Caco-2 (cell line): ENCODE results near the gene ASIC4. TPM values are rescaled to one million over a fixed set of nuclear protein-coding genes. Genes with fewer than 3 reads are reported as not detected.

Experiments used
- BruUV-seq: library from RNA; stranded (reverse); fragments of 400-500 nt; replicated peaks from 2 replicates; lab custom pipeline; 2021; lab: Mats Ljungman, UMichigan
- CTCF ChIA-PET: fragments of 300-600 bp; sonication (Branson Sonifier 250); formaldehyde crosslinking; loops from one replicate; lab custom pipeline; 2022; ENCODE audit warnings: antibody characterized with exemption; lab: Charles Lee
- POLR2A ChIA-PET: fragments of 300-600 bp; sonication (Branson Sonifier 250); formaldehyde crosslinking; loops from one replicate; lab custom pipeline; 2022; ENCODE audit warnings: antibody characterized with exemption; lab: Charles Lee
- DNase-seq, 2 experiments: peaks; one replicate each; pipeline versions ENCODE4 v3.0.0 to v3.0.0-alpha.2; 2020 to 2022
- H3K27me3 ChIP-seq: replicated peaks from 2 replicates; pipeline ENCODE4 v1.6.0; 2011; ENCODE audit warnings: low read length; ENCODE audit not compliant: control insufficient read depth, insufficient read depth
- H3K36me3 ChIP-seq: 2 replicates; pipeline ENCODE4 v1.5.1; 2011; ENCODE audit warnings: low read length; ENCODE audit not compliant: control insufficient read depth, insufficient read depth
- H3K4me1 ChIP-seq: fragments of 250-450 bp; sonication (Bioruptor Pico); 2 replicates; pipeline ENCODE4 v1.5.1; 2020; ENCODE audit warnings: mild to moderate bottlenecking
- H3K4me3 ChIP-seq: 2 replicates; pipeline ENCODE4 v1.5.1; 2011; ENCODE audit warnings: low read depth, mild to moderate bottlenecking, control low read depth, low read length
- H3K9me3 ChIP-seq: fragments of 250-450 bp; sonication (Bioruptor Pico); 2 replicates; pipeline ENCODE4 v1.5.1; 2020; ENCODE audit warnings: mild to moderate bottlenecking, moderate library complexity
- H3K27ac Mint-ChIP-seq: one replicate; pipeline ENCODE4 v1.8.0; 2022; ENCODE audit warnings: mixed read lengths; ENCODE audit not compliant: unreplicated experiment
- H3K27me3 Mint-ChIP-seq: one replicate; pipeline ENCODE4 v1.8.0; 2022; ENCODE audit warnings: mixed read lengths; ENCODE audit not compliant: insufficient read depth, unreplicated experiment
- H3K36me3 Mint-ChIP-seq: one replicate; pipeline ENCODE4 v1.8.0; 2022; ENCODE audit warnings: mild to moderate bottlenecking, mixed read lengths; ENCODE audit not compliant: insufficient read depth, unreplicated experiment
- H3K4me1 Mint-ChIP-seq: one replicate; pipeline ENCODE4 v1.8.0; 2022; ENCODE audit warnings: low read depth, mixed read lengths; ENCODE audit not compliant: unreplicated experiment
- H3K4me3 Mint-ChIP-seq: one replicate; pipeline ENCODE4 v1.8.0; 2022; ENCODE audit warnings: mild to moderate bottlenecking, moderate library complexity, mixed read lengths; ENCODE audit not compliant: unreplicated experiment
- H3K9me3 Mint-ChIP-seq: one replicate; pipeline ENCODE4 v1.8.0; 2022; ENCODE audit warnings: mixed read lengths; ENCODE audit not compliant: unreplicated experiment
- intact Hi-C: fragments of 100-400 bp; cut with micrococcal nuclease; formaldehyde crosslinking; loops from one replicate; pipeline ENCODE4 v1.10.0; 2022; ENCODE audit not compliant: unreplicated experiment
- total RNA-seq: library from RNA; stranded (reverse); gene quantifications from 2 replicates; pipeline ENCODE4 v1.2.3, GENCODE V29; 2022
- TF ChIP-seq, protein P1 (sequence below), 2 experiments: fragments of 200-600 bp in 1 of 2; IDR thresholded peaks; 1 replicate in 1 of 2; 2 replicates in 1 of 2; pipeline versions ENCODE4 v1.5.1 to v1.8.0; 2011 to 2022; ENCODE audit warnings: antibody characterized with exemption in 1 of 2, control low read depth in 1 of 2, inconsistent platforms in 1 of 2, low read depth in 1 of 2, low read length in 1 of 2, mild to moderate bottlenecking in 1 of 2, moderate library complexity in 1 of 2; ENCODE audit not compliant: insufficient read depth in 1 of 2, severe bottlenecking in 1 of 2, unreplicated experiment in 1 of 2

The ASIC4 gene
- total RNA-seq, 1 experiment from 2014 or later, result 0.16 TPM

DNA sequence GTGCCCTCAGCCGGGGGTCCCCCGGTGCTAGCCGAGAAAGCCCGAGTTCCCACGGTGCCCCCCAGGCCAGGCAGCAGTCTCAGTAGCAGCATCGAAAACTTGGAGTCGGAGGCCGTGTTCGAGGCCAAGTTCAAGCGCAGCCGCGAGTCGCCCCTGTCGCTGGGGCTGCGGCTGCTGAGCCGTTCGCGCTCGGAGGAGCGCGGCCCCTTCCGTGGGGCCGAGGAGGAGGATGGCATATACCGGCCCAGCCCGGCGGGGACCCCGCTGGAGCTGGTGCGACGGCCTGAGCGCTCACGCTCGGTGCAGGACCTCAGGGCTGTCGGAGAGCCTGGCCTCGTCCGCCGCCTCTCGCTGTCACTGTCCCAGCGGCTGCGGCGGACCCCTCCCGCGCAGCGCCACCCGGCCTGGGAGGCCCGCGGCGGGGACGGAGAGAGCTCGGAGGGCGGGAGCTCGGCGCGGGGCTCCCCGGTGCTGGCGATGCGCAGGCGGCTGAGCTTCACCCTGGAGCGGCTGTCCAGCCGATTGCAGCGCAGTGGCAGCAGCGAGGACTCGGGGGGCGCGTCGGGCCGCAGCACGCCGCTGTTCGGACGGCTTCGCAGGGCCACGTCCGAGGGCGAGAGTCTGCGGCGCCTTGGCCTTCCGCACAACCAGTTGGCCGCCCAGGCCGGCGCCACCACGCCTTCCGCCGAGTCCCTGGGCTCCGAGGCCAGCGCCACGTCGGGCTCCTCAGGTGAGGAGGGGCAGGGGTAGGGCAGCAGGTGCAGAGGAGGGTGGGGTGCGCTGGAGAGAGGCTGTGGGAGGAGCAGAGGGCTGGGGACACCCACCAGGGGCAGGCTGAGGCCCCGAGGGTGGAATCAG is 29.7 kb upstream of the ASIC4 start:
- no peaks in the 10 kb centered on the region for H3K9me3 Mint-ChIP-seq

GRCh38 chr2:219485201-219485580 is 29.1 kb upstream of the ASIC4 start:
- no peaks in the 10 kb centered on the region for H3K9me3 ChIP-seq
- ChIA-PET POLR2A (interaction anchor here (0.6 to 1.0 kb wide), 2 partner anchors 14 to 149 kb away, joined by 3 to 5 read pairs; partner anchors contain the start of gene GMPPA), CTCF (interaction anchor here (0.7 to 3.4 kb wide), 4 partner anchors 10 to 643 kb away, joined by 3 to 27 read pairs (median 6); a partner anchor contains a TSS)
- peaks cover 3% of the 10 kb centered on the region for H3K27me3 ChIP-seq
- peaks cover 11% of the 10 kb centered on the region; the same call in 1 of the 2 replicates for H3K4me1 ChIP-seq
- no peaks in the 10 kb centered on the region for H3K36me3 ChIP-seq
- Mint-ChIP-seq H3K4me1 (no peaks in the 10 kb centered on the region), H3K9me3 (no peaks in the 10 kb centered on the region), H3K36me3 (no peaks in the 10 kb centered on the region), H3K27ac (no peak overlapping the region), H3K4me3 (no peak overlapping the region), H3K27me3 (peaks cover 8% of the 10 kb centered on the region)
- no peak for DNase-seq
- TF ChIP-seq, protein P1, sequence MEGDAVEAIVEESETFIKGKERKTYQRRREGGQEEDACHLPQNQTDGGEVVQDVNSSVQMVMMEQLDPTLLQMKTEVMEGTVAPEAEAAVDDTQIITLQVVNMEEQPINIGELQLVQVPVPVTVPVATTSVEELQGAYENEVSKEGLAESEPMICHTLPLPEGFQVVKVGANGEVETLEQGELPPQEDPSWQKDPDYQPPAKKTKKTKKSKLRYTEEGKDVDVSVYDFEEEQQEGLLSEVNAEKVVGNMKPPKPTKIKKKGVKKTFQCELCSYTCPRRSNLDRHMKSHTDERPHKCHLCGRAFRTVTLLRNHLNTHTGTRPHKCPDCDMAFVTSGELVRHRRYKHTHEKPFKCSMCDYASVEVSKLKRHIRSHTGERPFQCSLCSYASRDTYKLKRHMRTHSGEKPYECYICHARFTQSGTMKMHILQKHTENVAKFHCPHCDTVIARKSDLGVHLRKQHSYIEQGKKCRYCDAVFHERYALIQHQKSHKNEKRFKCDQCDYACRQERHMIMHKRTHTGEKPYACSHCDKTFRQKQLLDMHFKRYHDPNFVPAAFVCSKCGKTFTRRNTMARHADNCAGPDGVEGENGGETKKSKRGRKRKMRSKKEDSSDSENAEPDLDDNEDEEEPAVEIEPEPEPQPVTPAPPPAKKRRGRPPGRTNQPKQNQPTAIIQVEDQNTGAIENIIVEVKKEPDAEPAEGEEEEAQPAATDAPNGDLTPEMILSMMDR (IDR thresholded peaks at IDR 0.05; ENCODE audit: insufficient read depth in 1 of 2, low read depth in 1 of 2, low read length in 1 of 2, severe bottlenecking in 1 of 2, unreplicated experiment in 1 of 2), result no peak
- no TSS peak for BruUV-seq
- H3K4me3 ChIP-seq, result no peak overlapping the region
- intact Hi-C loops, result no loop called here

More for the DNA sequence above, 29.7 kb upstream of the ASIC4 start:
- peak overlapping the region; percentile 49 for H3K4me3 Mint-ChIP-seq
- no peaks in the 10 kb centered on the region for H3K36me3 Mint-ChIP-seq
- peak overlapping the region; percentile 16 for H3K4me3 ChIP-seq
- H3K27me3 Mint-ChIP-seq, result peaks cover 8% of the 10 kb centered on the region
- intact Hi-C loops, result no loop called here
- H3K9me3 ChIP-seq, result no peaks in the 10 kb centered on the region
- peaks cover 11% of the 10 kb centered on the region; the same call in 1 of the 2 replicates for H3K4me1 ChIP-seq
- BruUV-seq, result no TSS peak
- no peaks in the 10 kb centered on the region for H3K36me3 ChIP-seq
- POLR2A ChIA-PET, result interaction anchor here (0.6 to 1.0 kb wide), 2 partner anchors 14 to 149 kb away, joined by 3 to 5 read pairs; partner anchors contain the start of gene GMPPA
- CTCF ChIA-PET, result interaction anchor here (0.5 to 3.4 kb wide), 5 partner anchors 11 to 642 kb away, joined by 3 to 27 read pairs (median 6); a partner anchor contains a TSS
- H3K27me3 ChIP-seq, result peaks cover 3% of the 10 kb centered on the region
- no peak overlapping the region for H3K27ac Mint-ChIP-seq
- TF ChIP-seq, protein P1 (IDR thresholded peaks at IDR 0.05; ENCODE audit: insufficient read depth in 1 of 2, low read depth in 1 of 2, low read length in 1 of 2, severe bottlenecking in 1 of 2, unreplicated experiment in 1 of 2), result no peak
- no peaks in the 10 kb centered on the region for H3K4me1 Mint-ChIP-seq
- DNase-seq, result no peak

- no TSS peak for BruUV-seq
- Mint-ChIP-seq H3K36me3 (no peaks in the 10 kb centered on the region), H3K27me3 (peaks cover 8% of the 10 kb centered on the region), H3K27ac (no peak overlapping the region), H3K4me3 (no peak overlapping the region), H3K9me3 (no peaks in the 10 kb centered on the region), H3K4me1 (no peaks in the 10 kb centered on the region)
- no peak for DNase-seq
- H3K9me3 ChIP-seq, result no peaks in the 10 kb centered on the region
- intact Hi-C loops, result no loop called here
- CTCF ChIA-PET, result interaction anchor here (0.9 to 3.4 kb wide), 5 partner anchors 9 to 44 kb away, joined by 3 to 27 read pairs (median 6); a partner anchor contains a TSS
- peaks cover 11% of the 10 kb centered on the region; the same call in 1 of the 2 replicates for H3K4me1 ChIP-seq
- TF ChIP-seq, protein P1 (IDR thresholded peaks at IDR 0.05; ENCODE audit: insufficient read depth in 1 of 2, low read depth in 1 of 2, low read length in 1 of 2, severe bottlenecking in 1 of 2, unreplicated experiment in 1 of 2), result no peak
- POLR2A ChIA-PET, result no interaction called here
- H3K27me3 ChIP-seq, result peaks cover 3% of the 10 kb centered on the region
- no peaks in the 10 kb centered on the region for H3K36me3 ChIP-seq
- no peak overlapping the region for H3K4me3 ChIP-seq
Measured at GRCh38 chr2:219486380-219486959, 27.8 kb upstream of the ASIC4 start.
